K562 (cell line): ENCODE results near the gene ST3GAL3. TPM values are rescaled to one million over a fixed set of nuclear protein-coding genes. Genes with fewer than 3 reads are reported as not detected.

Experiments used
- ASH1L ChIP-seq: fragments of 450-650 bp; IDR thresholded peaks from 2 replicates; pipeline ENCODE4 v1.6.1; 2018; ENCODE audit warnings: borderline replicate concordance, mild to moderate bottlenecking, low read depth; ENCODE audit not compliant: partially characterized antibody
- ATF6 ChIP-seq: sonication (generic); formaldehyde crosslinking; IDR thresholded peaks from 2 replicates; pipeline ENCODE4 v1.4.0; 2020; ENCODE audit warnings: mild to moderate bottlenecking, missing genetic modification reagents
- CAMTA2 ChIP-seq: fragments of 250-450 bp; sonication (Bioruptor Pico); conservative IDR thresholded peaks from 2 replicates; pipeline ENCODE4 v1.5.1; 2022
- FOSL1 ChIP-seq: fragments of 200-800 bp; sonication (Bioruptor generic); conservative IDR thresholded peaks from 2 replicates; pipeline ENCODE4 v1.6.1; 2016; ENCODE audit warnings: missing genetic modification characterization, missing compliant biosample characterization
- HDAC3 ChIP-seq: fragments of 450-650 bp; IDR thresholded peaks from 2 replicates; pipeline ENCODE4 v1.6.1; 2018; ENCODE audit warnings: borderline replicate concordance, mild to moderate bottlenecking, moderate library complexity; ENCODE audit not compliant: partially characterized antibody
- JUN ChIP-seq, 2 experiments: sonication (generic) in 1 of 2; formaldehyde crosslinking in 1 of 2; IDR thresholded peaks; 2 replicates each; pipeline versions ENCODE4 v1.6.1 to v1.8.0; 2012 to 2022; ENCODE audit warnings: borderline replicate concordance in 2 of 2, mild to moderate bottlenecking in 2 of 2, improper control_type of control experiment in 1 of 2, low read depth in 1 of 2, low read length in 1 of 2, missing genetic modification reagents in 1 of 2
- JUNB ChIP-seq: fragments of 450-650 bp; formaldehyde crosslinking; conservative IDR thresholded peaks from 2 replicates; pipeline ENCODE4 v1.4.0; 2020; ENCODE audit warnings: mild to moderate bottlenecking
- MYBL2 ChIP-seq, 2 experiments: fragments of 450-650 bp in 1 of 2; sonication (generic) in 1 of 2; formaldehyde crosslinking in 1 of 2; IDR thresholded peaks; 2 replicates each; pipeline versions ENCODE4 v1.6.1 to v1.8.1; 2017 to 2022; ENCODE audit warnings: borderline replicate concordance in 1 of 2, inconsistent platforms in 1 of 2, low read depth in 1 of 2, mild to moderate bottlenecking in 1 of 2, missing genetic modification reagents in 1 of 2, moderate library complexity in 1 of 2
- NR0B1 ChIP-seq: fragments of 450-650 bp; IDR thresholded peaks from one replicate; pipeline ENCODE4 v1.6.1; 2018; ENCODE audit warnings: mild to moderate bottlenecking, moderate library complexity; ENCODE audit not compliant: partially characterized antibody
- PKNOX1 ChIP-seq: fragments of 450-650 bp; IDR thresholded peaks from 2 replicates; pipeline ENCODE4 v1.6.1; 2016
- PRMT5 ChIP-seq: sonication (generic); formaldehyde crosslinking; IDR thresholded peaks from 2 replicates; pipeline ENCODE4 v1.5.0; 2020; ENCODE audit warnings: missing genetic modification reagents
- RBFOX2 ChIP-seq: fragments of 200-400 bp; formaldehyde crosslinking; IDR thresholded peaks from 2 replicates; pipeline ENCODE4 v1.6.1; 2017; ENCODE audit warnings: low read depth, mild to moderate bottlenecking, low read length, moderate library complexity
- STAT5B ChIP-seq: fragments of 250-450 bp; sonication (Bioruptor Pico); IDR thresholded peaks from 2 replicates; pipeline ENCODE4 v1.8.0; 2021; ENCODE audit warnings: mild to moderate bottlenecking, inconsistent platforms
- UBTF ChIP-seq, 2 experiments: IDR thresholded peaks; 2 replicates each; pipeline ENCODE4 v1.6.1; 2012; ENCODE audit warnings: improper control_type of control experiment in 2 of 2, low read depth in 2 of 2, low read length in 2 of 2, borderline replicate concordance in 1 of 2
- ZFX ChIP-seq: sonication (generic); formaldehyde crosslinking; IDR thresholded peaks from 2 replicates; pipeline ENCODE4 v1.8.0; 2022; ENCODE audit warnings: mild to moderate bottlenecking, missing genetic modification reagents, moderate library complexity
- ZKSCAN1 ChIP-seq: fragments of 150-350 bp; IDR thresholded peaks from 2 replicates; pipeline ENCODE4 v1.6.1; 2016; ENCODE audit warnings: low read depth, low read length
- ZNF253 ChIP-seq: fragments of 250-450 bp; sonication (Bioruptor Pico); conservative IDR thresholded peaks from 2 replicates; pipeline ENCODE4 v1.6.1; 2021; ENCODE audit warnings: mild to moderate bottlenecking
- ZNF408 ChIP-seq: fragments of 250-450 bp; sonication (Bioruptor Pico); IDR thresholded peaks from 2 replicates; pipeline ENCODE4 v1.4.0; 2020; ENCODE audit warnings: low read depth, mild to moderate bottlenecking, moderate library complexity
- ZNF561 ChIP-seq: fragments of 450-650 bp; formaldehyde crosslinking; conservative IDR thresholded peaks from 2 replicates; pipeline ENCODE4 v1.4.0; 2020; ENCODE audit warnings: mild to moderate bottlenecking, moderate library complexity
- polyA plus RNA-seq, 8 experiments: library from polyadenylated mRNA; depleted of rRNA in 4 of 8; stranded (reverse) in 5 of 8; unstranded in 3 of 8; fragments of >200 nt; fragmentation: Nextera tagmentation in 2 of 8; fragmentation: Illumina TruSeq in 1 of 8; extraction: Ambion mirVana in 2 of 8; extraction: Trizol in 1 of 8; gene quantifications; 2 replicates each; pipeline versions ENCODE4 v1.2.1 to v1.2.3, GENCODE V29; 2011 to 2014; ENCODE audit warnings: inconsistent platforms in 1 of 8, missing spikeins in 1 of 8
- total RNA-seq, 7 experiments: library from RNA; depleted of rRNA in 6 of 7; stranded (reverse); fragments of >200 nt in 6 of 7; fragmentation: Illumina TruSeq in 2 of 7; extraction: Trizol in 2 of 7; gene quantifications; 2 replicates each; pipeline versions ENCODE4 v1.2.1 to v1.2.3, GENCODE V29; 2011 to 2021; ENCODE audit warnings: low replicate concordance in 1 of 7

The ST3GAL3 gene
- total and polyA plus RNA-seq, 9 of the 15 experiments (the other 6 are each of a cell fraction or from before 2014, with no cell fraction given) = 1.2 to 18.9 (median 11.0) TPM

GRCh38 chr1:43934101-43934985, 227.0 kb downstream of the ST3GAL3 start (continued):
- TF ChIP-seq ASH1L (no peak), MYBL2 (IDR thresholded peaks at IDR 0.05; ENCODE audit: low read depth) (no peak), MYBL2 (CRISPR knock-in tag; IDR thresholded peaks at IDR 0.05; ENCODE audit: borderline replicate concordance) (no peak), PKNOX1 (0 out of 2 replicates have a peak, but pooled peaks have one; percentile 4), JUNB (CRISPR knock-in tag) (no peak), ZNF408 (CRISPR knock-in tag) (no peak), HDAC3 (no peak), ZNF253 (CRISPR knock-in tag) (no peak), RBFOX2 (no peak), JUN (IDR thresholded peaks at IDR 0.05; ENCODE audit: borderline replicate concordance, low read depth, low read length) (no peak), JUN (CRISPR knock-in tag; IDR thresholded peaks at IDR 0.05; ENCODE audit: borderline replicate concordance) (no peak), ZKSCAN1 (0 out of 2 replicates have a peak, but pooled peaks have one; percentile 49), ZNF561 (CRISPR knock-in tag) (no peak), PRMT5 (no peak; the same call in 1 of the 2 replicates), FOSL1 (no peak), ATF6 (CRISPR knock-in tag) (no peak), CAMTA2 (CRISPR knock-in tag) (no peak), ZFX (CRISPR knock-in tag) (peak; percentile 27; the same call in 1 of the 2 replicates), UBTF (IDR thresholded peaks at IDR 0.05; ENCODE audit: borderline replicate concordance in 1 of 2, low read depth in 2 of 2, low read length in 2 of 2) (0 out of 4 replicates have a peak, but pooled peaks of 1 of the 2 experiments have one; percentile 31), STAT5B (CRISPR knock-in tag) (no peak), NR0B1 (no peak)
